ENCODE results near the gene GAD1. TPM values are rescaled to one million over a fixed set of nuclear protein-coding genes. Genes with fewer than 3 reads are reported as not detected.

The GAD1 gene
- 1 to 10 TPM in 1 of 4 donors, not detected in 3; 1.2 TPM for total RNA-seq

DNA sequence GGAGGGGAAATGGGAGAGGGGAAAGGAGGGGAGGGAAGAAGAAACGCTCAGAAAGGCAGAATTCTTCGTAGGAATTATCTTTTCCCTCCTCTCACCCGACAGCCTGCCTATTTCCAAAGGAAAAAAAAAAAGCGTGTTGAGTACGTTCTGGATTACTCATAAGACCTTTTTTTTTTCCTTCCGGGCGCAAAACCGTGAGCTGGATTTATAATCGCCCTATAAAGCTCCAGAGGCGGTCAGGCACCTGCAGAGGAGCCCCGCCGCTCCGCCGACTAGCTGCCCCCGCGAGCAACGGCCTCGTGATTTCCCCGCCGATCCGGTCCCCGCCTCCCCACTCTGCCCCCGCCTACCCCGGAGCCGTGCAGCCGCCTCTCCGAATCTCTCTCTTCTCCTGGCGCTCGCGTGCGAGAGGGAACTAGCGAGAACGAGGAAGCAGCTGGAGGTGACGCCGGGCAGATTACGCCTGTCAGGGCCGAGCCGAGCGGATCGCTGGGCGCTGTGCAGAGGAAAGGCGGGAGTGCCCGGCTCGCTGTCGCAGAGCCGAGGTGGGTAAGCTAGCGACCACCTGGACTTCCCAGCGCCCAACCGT, at the start of gene GAD1:
GAD1 (plus strand) TSS at position 384 of the 589 bp plus-strand sequence. CDS start 1,705 bp downstream, outside the sequence.
- Histone ChIP-seq H3K27me3 (peaks cover 6 to 88% of the 10 kb centered on the region in 2 donors), H3K36me3 (no peaks in the 10 kb centered on the region), H3K9me3 (no peaks in the 10 kb centered on the region), H3K4me1 (peaks cover 0 to 81% (median 58%) of the 10 kb centered on the region in 4 donors), H3K27ac (no peak within 1 kb of the TSS), H3K4me3 (peak within 1 kb of the TSS; percentile 13 to 42 (median 38))
- DNase-seq (ENCODE audit: low spot score in 2 of 2), result peak; percentile 22 to 49
- TF ChIP-seq POLR2A (IDR thresholded peaks at IDR 0.05), result no peak
- TF ChIP-seq, protein P1, sequence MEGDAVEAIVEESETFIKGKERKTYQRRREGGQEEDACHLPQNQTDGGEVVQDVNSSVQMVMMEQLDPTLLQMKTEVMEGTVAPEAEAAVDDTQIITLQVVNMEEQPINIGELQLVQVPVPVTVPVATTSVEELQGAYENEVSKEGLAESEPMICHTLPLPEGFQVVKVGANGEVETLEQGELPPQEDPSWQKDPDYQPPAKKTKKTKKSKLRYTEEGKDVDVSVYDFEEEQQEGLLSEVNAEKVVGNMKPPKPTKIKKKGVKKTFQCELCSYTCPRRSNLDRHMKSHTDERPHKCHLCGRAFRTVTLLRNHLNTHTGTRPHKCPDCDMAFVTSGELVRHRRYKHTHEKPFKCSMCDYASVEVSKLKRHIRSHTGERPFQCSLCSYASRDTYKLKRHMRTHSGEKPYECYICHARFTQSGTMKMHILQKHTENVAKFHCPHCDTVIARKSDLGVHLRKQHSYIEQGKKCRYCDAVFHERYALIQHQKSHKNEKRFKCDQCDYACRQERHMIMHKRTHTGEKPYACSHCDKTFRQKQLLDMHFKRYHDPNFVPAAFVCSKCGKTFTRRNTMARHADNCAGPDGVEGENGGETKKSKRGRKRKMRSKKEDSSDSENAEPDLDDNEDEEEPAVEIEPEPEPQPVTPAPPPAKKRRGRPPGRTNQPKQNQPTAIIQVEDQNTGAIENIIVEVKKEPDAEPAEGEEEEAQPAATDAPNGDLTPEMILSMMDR (IDR thresholded peaks at IDR 0.05), result no peak
- TF ChIP-seq EP300 (IDR thresholded peaks at IDR 0.05), result no peak
- WGBS, 2 donors, result 0 to 1% methylated on average over 30 to 47 of the region's 49 CpGs

DNA sequence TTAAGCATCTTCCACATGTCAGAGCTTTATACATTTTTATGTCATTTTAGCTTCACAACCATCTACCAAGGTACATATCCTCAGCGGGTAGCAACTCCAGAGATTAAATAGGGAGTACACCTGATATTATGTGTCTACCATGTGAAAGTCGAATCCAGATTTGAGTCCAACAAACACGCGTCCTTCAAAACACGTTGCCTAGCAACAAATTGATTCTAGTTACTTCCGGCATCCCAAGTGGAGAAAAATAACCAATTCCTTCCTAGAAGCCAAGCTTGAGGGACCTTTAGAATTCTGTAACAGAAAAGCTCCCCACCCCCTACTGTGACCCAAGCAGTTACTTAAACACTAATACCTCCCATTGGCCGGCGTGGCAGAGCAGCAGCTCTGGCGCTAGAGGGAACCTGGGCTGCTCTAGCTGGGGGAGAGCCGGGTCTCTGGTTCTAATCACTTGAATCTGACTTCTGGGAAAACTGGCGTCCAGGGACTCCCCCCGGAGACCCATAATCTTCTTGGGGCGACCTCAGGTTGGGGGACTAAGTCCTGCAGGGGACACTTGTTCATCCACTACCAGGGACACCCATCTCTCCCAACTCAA, 46.6 kb upstream of the GAD1 start, which contains the start of gene ERICH2:
ERICH2 (plus strand) TSS at position 371 of the 598 bp plus-strand sequence. CDS start 304 bp downstream, outside the sequence.
- peak in 1 of 2 donors; percentile 18 for DNase-seq (ENCODE audit: low spot score in 2 of 2)
- no peaks in the 10 kb centered on the region for H3K9me3 ChIP-seq
- H3K27ac ChIP-seq, result peak within 1 kb of the TSS; percentile 51 to 79 (median 59)
- no peaks in the 10 kb centered on the region for H3K27me3 ChIP-seq
- WGBS, 2 donors, result 4% methylated on average over 12 to 13 of the region's 13 CpGs
- H3K36me3 ChIP-seq, result no peaks in the 10 kb centered on the region
- peaks cover 0 to 19% (median 0%) of the 10 kb centered on the region in 4 donors for H3K4me1 ChIP-seq
- peak within 1 kb of the TSS; percentile 55 to 62 (median 61) for H3K4me3 ChIP-seq
- TF ChIP-seq, protein P1 (IDR thresholded peaks at IDR 0.05), result no peak
- no peak for TF ChIP-seq EP300 (IDR thresholded peaks at IDR 0.05)
- no peak for TF ChIP-seq POLR2A (IDR thresholded peaks at IDR 0.05)

DNA sequence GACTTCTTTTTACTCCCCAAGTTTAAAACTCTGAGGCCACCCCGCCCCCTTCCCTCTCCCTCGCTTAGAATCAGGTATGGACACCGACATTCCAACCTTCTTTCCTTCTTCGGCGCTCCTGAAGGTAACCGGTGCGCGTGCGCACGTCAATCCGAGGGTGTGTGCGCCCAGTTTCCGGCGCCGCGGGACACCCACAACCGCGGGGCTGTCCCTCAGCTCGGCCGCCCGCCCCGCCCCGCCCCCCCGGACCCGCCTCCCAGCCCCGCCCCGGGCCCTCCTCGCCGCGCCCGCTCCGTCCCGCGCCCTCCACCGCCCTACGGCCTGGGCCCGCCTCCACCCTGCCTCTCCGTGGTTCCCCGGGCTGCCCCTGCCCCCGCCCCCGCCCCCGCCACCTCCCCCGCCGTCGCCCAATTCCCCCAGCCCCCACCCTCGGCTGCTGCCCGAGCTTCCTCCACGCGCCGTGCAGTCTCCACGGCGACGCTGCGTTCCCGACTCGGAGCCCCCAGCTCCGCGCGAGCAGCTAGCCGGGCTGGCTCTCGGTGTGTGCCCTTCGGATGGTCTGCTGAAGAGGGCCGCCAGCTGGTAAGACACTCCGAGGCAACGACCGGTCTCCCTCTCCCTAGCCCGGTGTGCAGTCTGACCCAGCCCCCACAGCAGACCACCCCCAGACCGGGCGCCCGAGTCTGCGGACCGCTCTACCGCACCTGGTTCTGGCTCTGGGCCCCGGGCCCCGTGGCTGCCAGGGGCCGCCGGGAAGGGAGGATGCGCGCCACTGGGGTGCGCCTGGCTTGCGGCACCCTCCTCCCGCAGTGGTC, 45.9 kb upstream of the GAD1 start:
- Histone ChIP-seq H3K27ac (peak overlapping the region; percentile 51 to 79 (median 59)), H3K36me3 (no peaks in the 10 kb centered on the region), H3K4me1 (peaks cover 0 to 19% (median 0%) of the 10 kb centered on the region in 4 donors), H3K4me3 (peak overlapping the region; percentile 55 to 62 (median 61)), H3K27me3 (no peaks in the 10 kb centered on the region), H3K9me3 (no peaks in the 10 kb centered on the region)
- WGBS, 2 donors, result 3% methylated on average over 29 to 41 of the region's 82 CpGs
- DNase-seq (ENCODE audit: low spot score in 2 of 2), result peak; percentile 28 to 35
- TF ChIP-seq EP300 (IDR thresholded peaks at IDR 0.05) (no peak), POLR2A (IDR thresholded peaks at IDR 0.05) (peak in 1 of 2 donors; percentile 22)
- TF ChIP-seq, protein P1 (IDR thresholded peaks at IDR 0.05), result no peak

DNA sequence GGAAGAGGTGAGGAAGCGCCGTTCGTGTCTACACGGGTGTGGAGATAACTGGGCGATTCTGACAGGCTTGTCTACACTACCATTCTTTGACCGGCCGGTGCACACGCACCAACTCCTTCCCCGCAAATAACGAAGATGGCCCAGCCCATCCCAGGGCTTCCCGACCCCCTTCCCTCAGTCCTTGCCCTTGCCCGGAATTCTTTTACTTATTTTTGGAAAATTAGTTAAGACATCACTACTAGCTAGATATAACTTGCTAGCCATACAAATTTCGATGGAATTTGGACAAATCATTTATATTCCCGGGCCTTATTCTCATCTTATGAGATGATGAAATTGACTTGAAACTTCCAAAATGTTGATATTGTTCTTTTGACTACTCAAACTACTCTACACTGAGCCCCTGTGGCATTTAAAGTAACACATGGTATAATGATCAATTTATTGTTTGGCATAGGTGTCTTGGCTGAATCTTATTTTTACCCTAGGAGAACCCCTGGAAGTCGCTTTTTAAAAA, 45.2 kb upstream of the GAD1 start:
- 8 to 9% methylated on average over 14 to 15 of the region's 15 CpGs for WGBS, 2 donors
- no peaks in the 10 kb centered on the region for H3K9me3 ChIP-seq
- TF ChIP-seq EP300 (IDR thresholded peaks at IDR 0.05), result no peak
- H3K27ac ChIP-seq, result peak overlapping the region in 3 of 4 donors; percentile 55 to 79 (median 61)
- peak overlapping the region; percentile 55 to 62 (median 61) for H3K4me3 ChIP-seq
- H3K4me1 ChIP-seq, result peaks cover 0 to 19% (median 0%) of the 10 kb centered on the region in 4 donors
- H3K36me3 ChIP-seq, result no peaks in the 10 kb centered on the region
- no peaks in the 10 kb centered on the region for H3K27me3 ChIP-seq
- DNase-seq (ENCODE audit: low spot score in 2 of 2), result no peak

DNA sequence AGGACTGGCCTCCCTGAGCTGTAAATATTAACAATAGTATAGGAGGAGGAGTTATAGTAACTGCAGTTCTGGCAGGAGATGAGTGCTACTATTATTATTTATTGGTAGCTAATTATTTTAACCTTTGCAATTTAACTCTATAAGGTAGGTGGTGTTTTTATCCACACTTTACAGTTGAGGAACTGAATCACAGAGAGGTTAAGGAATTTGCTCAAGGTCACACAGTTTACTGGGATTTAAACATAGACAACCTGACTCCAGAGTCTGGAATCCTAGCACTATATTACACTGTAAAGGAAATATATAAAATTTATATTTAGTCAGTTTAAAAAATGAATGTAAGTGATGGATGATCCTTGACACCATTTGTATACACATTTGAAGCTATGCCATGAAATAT, 44.4 kb upstream of the GAD1 start:
- Histone ChIP-seq H3K36me3 (no peaks in the 10 kb centered on the region), H3K9me3 (no peaks in the 10 kb centered on the region), H3K4me1 (peaks cover 0 to 19% (median 0%) of the 10 kb centered on the region in 4 donors), H3K4me3 (no peak overlapping the region), H3K27ac (peak overlapping the region in 1 of 4 donors; percentile 61), H3K27me3 (no peaks in the 10 kb centered on the region)
- TF ChIP-seq POLR2A (IDR thresholded peaks at IDR 0.05) (no peak), EP300 (IDR thresholded peaks at IDR 0.05) (no peak)
- TF ChIP-seq, protein P1 (IDR thresholded peaks at IDR 0.05), result no peak
- DNase-seq (ENCODE audit: low spot score in 2 of 2), result no peak

Data from tibial nerve (tissue), 4 donors.